Measurements from ENCODE around the gene ID3.

GRCh38 chr1:23588749-23589548 is 29.6 kb upstream of the ID3 start:
- no peak for TF ChIP-seq EZH2phosphoT487 (IDR thresholded peaks at IDR 0.05; ENCODE audit: insufficient read depth, low read depth)
- no peak for TF ChIP-seq EZH2 (IDR thresholded peaks at IDR 0.05; ENCODE audit: insufficient read depth, poor library complexity, severe bottlenecking)
